Fibroblast of lung (primary cell): ENCODE data around the gene CFAP100. TPM values are rescaled to one million over a fixed set of nuclear protein-coding genes. Genes with fewer than 3 reads are reported as not detected.

Source experiments
- DNase-seq, 2 donors: peaks; one replicate each; pipeline versions ENCODE4 v3.0.0 to v3.0.0-alpha.2; 2010; ENCODE audit warnings: low read depth in 2 of 2
- H2AFZ ChIP-seq: 2 replicates; pipeline ENCODE4 v1.5.1; 2012; ENCODE audit warnings: low read length, control low read depth, inconsistent platforms
- H3K27ac ChIP-seq: 2 replicates; pipeline ENCODE4 v1.5.1; 2011; ENCODE audit warnings: low read length, control low read depth; ENCODE audit not compliant: insufficient read depth
- H3K27me3 ChIP-seq: 2 replicates; pipeline ENCODE4 v1.5.1; 2011; ENCODE audit warnings: mild to moderate bottlenecking, low read length; ENCODE audit not compliant: control insufficient read depth, insufficient read depth
- H3K36me3 ChIP-seq: 2 replicates; pipeline ENCODE4 v1.5.1; 2011; ENCODE audit warnings: low read length; ENCODE audit not compliant: control insufficient read depth, insufficient read depth
- H3K4me1 ChIP-seq: 2 replicates; pipeline ENCODE4 v1.5.1; 2011; ENCODE audit warnings: low read length; ENCODE audit not compliant: control insufficient read depth, insufficient read depth; ENCODE audit errors: extremely low read depth
- H3K4me2 ChIP-seq: 2 replicates; pipeline ENCODE4 v1.5.1; 2011; ENCODE audit warnings: low read length, control low read depth; ENCODE audit not compliant: insufficient read depth; ENCODE audit errors: extremely low read depth
- H3K4me3 ChIP-seq, 4 experiments: fragments of 200-600 bp in 1 of 4; sonication (generic) in 1 of 4; replicated peaks in 1 of 4; 2 replicates each; pipeline ENCODE4 v1.5.1; 2011 to 2016; ENCODE audit warnings: low read length in 4 of 4, low read depth in 3 of 4, mild to moderate bottlenecking in 3 of 4, control low read depth in 2 of 4, inconsistent platforms in 1 of 4, mixed read lengths in 1 of 4; ENCODE audit not compliant: insufficient read depth in 1 of 4; ENCODE audit errors: control extremely low read depth in 1 of 4
- H3K79me2 ChIP-seq: 2 replicates; pipeline ENCODE4 v1.5.1; 2012; ENCODE audit warnings: mild to moderate bottlenecking, low read length, inconsistent platforms; ENCODE audit not compliant: control insufficient read depth, insufficient read depth
- H3K9ac ChIP-seq: 2 replicates; pipeline ENCODE4 v1.5.1; 2011; ENCODE audit warnings: mild to moderate bottlenecking, low read length, control low read depth; ENCODE audit not compliant: insufficient read depth
- H3K9me3 ChIP-seq: 2 replicates; pipeline ENCODE4 v1.5.1; 2012; ENCODE audit warnings: low read depth, low read length; ENCODE audit not compliant: control insufficient read depth, insufficient read depth
- H4K20me1 ChIP-seq: 2 replicates; pipeline ENCODE4 v1.5.1; 2011; ENCODE audit warnings: low read length; ENCODE audit not compliant: control insufficient read depth, insufficient read depth; ENCODE audit errors: extremely low read depth
- CTCF ChIP-seq, 2 donors: IDR thresholded peaks in 1 of 2; conservative IDR thresholded peaks in 1 of 2; 1 replicate in 1 of 2; 2 replicates in 1 of 2; pipeline ENCODE4 v1.5.1; 2011 to 2012; ENCODE audit warnings: low read length in 2 of 2, control low read depth in 1 of 2, inconsistent platforms in 1 of 2, low read depth in 1 of 2, mild to moderate bottlenecking in 1 of 2
- EZH2 ChIP-seq: IDR thresholded peaks from 2 replicates; pipeline ENCODE4 v1.5.1; 2012; ENCODE audit warnings: low read length, control low read depth, mild to moderate bottlenecking; ENCODE audit errors: missing control alignments
- polyA minus RNA-seq: library from RNA; depleted of rRNA, polyadenylated mRNA; stranded (reverse); fragments of >200 nt; gene quantifications from 2 replicates; pipeline ENCODE4 v1.2.3, GENCODE V29; 2011; ENCODE audit warnings: low replicate concordance
- polyA plus RNA-seq, 2 donors: library from polyadenylated mRNA; depleted of rRNA in 1 of 2; stranded (reverse) in 1 of 2; unstranded in 1 of 2; fragments of >200 nt; gene quantifications; 2 replicates each; pipeline ENCODE4 v1.2.1, GENCODE V29; 2011 to 2012; ENCODE audit warnings: missing spikeins in 1 of 2
- total RNA-seq: library from RNA; depleted of rRNA; stranded (reverse); fragments of >200 nt; gene quantifications from 2 replicates; pipeline ENCODE4 v1.2.1, GENCODE V29; 2014

Gene CFAP100
- total RNA-seq (not detected in 2 replicates), polyA plus RNA-seq (not detected in 2 replicates), polyA minus RNA-seq (not detected in 2 replicates)
- polyA plus RNA-seq (2012): not detected in 2 replicates

GRCh38 chr3:126394179-126394976 is at the start of gene CFAP100:
CFAP100 (plus strand) TSS chr3:126394909; CDS start chr3:126396001, 1,092 bp downstream.
- H3K9ac ChIP-seq: no peak within 1 kb of the TSS
- no peaks in the 10 kb centered on the region for H3K79me2 ChIP-seq
- no peaks in the 10 kb centered on the region for H3K36me3 ChIP-seq
- peak within 1 kb of the TSS; percentile 13 for H3K4me2 ChIP-seq
- no peak within 1 kb of the TSS for H3K4me3 ChIP-seq
- peak; percentile 32 to 48 for DNase-seq
- H3K27me3 ChIP-seq: peaks cover 16% of the 10 kb centered on the region
- no peaks in the 10 kb centered on the region for H3K4me1 ChIP-seq
- no peak within 1 kb of the TSS for H3K27ac ChIP-seq
- TF ChIP-seq EZH2: no peak
- no peak for TF ChIP-seq CTCF (conservative IDR thresholded peaks at IDR 0.05 in 1 of 2, IDR thresholded peaks at IDR 0.05 in 1 of 2; ENCODE audit: low read depth in 1 of 2, low read length in 2 of 2)
- no peak within 1 kb of the TSS for H2AFZ ChIP-seq
- no peaks in the 10 kb centered on the region for H4K20me1 ChIP-seq
- H3K9me3 ChIP-seq: no peaks in the 10 kb centered on the region

- no peak overlapping the region for H2AFZ ChIP-seq
- no peaks in the 10 kb centered on the region for H3K4me1 ChIP-seq
- H3K27me3 ChIP-seq: no peaks in the 10 kb centered on the region
- no peak overlapping the region for H3K9ac ChIP-seq
- H3K36me3 ChIP-seq: no peaks in the 10 kb centered on the region
- H4K20me1 ChIP-seq: no peaks in the 10 kb centered on the region
- DNase-seq: no peak
- H3K27ac ChIP-seq: no peak overlapping the region
- H3K79me2 ChIP-seq: no peaks in the 10 kb centered on the region
- TF ChIP-seq CTCF (conservative IDR thresholded peaks at IDR 0.05 in 1 of 2, IDR thresholded peaks at IDR 0.05 in 1 of 2; ENCODE audit: low read depth in 1 of 2, low read length in 2 of 2) (no peak), EZH2 (no peak)
- H3K9me3 ChIP-seq: no peaks in the 10 kb centered on the region
- H3K4me3 ChIP-seq: no peak overlapping the region
- H3K4me2 ChIP-seq: no peak overlapping the region
Observed at GRCh38 chr3:126345231-126345630, 49.5 kb upstream of the CFAP100 start.

GRCh38 chr3:126345641-126346460 is 48.9 kb upstream of the CFAP100 start:
- H3K9ac ChIP-seq: no peak overlapping the region
- TF ChIP-seq EZH2: no peak
- no peak for TF ChIP-seq CTCF (conservative IDR thresholded peaks at IDR 0.05 in 1 of 2, IDR thresholded peaks at IDR 0.05 in 1 of 2; ENCODE audit: low read depth in 1 of 2, low read length in 2 of 2)
- no peaks in the 10 kb centered on the region for H4K20me1 ChIP-seq
- H3K27ac ChIP-seq: no peak overlapping the region
- H3K79me2 ChIP-seq: no peaks in the 10 kb centered on the region
- no peak overlapping the region for H3K4me2 ChIP-seq
- H2AFZ ChIP-seq: no peak overlapping the region
- no peaks in the 10 kb centered on the region for H3K9me3 ChIP-seq
- H3K27me3 ChIP-seq: no peaks in the 10 kb centered on the region
- H3K4me3 ChIP-seq: no peak overlapping the region
- no peak for DNase-seq
- H3K36me3 ChIP-seq: no peaks in the 10 kb centered on the region
- H3K4me1 ChIP-seq: no peaks in the 10 kb centered on the region
